A673 (cell line): ENCODE data around the gene HOXA3.

Experiments
- EZH2 ChIP-seq: fragments of 200-600 bp; sonication (generic); IDR thresholded peaks from 2 replicates; pipeline ENCODE4 v1.6.1; 2017; ENCODE audit warnings: borderline replicate concordance, low read depth, mild to moderate bottlenecking, mixed read lengths, antibody characterized with exemption, low read length; ENCODE audit not compliant: poor library complexity, severe bottlenecking
- TF ChIP-seq, protein P1 (sequence below): fragments of 300-800, 200-600 bp; sonication (generic); conservative IDR thresholded peaks from 2 replicates; pipeline ENCODE4 v1.5.1; 2017; ENCODE audit warnings: low read depth, mild to moderate bottlenecking, antibody characterized with exemption, low read length, moderate library complexity, mixed read lengths

- TF ChIP-seq, protein P1, sequence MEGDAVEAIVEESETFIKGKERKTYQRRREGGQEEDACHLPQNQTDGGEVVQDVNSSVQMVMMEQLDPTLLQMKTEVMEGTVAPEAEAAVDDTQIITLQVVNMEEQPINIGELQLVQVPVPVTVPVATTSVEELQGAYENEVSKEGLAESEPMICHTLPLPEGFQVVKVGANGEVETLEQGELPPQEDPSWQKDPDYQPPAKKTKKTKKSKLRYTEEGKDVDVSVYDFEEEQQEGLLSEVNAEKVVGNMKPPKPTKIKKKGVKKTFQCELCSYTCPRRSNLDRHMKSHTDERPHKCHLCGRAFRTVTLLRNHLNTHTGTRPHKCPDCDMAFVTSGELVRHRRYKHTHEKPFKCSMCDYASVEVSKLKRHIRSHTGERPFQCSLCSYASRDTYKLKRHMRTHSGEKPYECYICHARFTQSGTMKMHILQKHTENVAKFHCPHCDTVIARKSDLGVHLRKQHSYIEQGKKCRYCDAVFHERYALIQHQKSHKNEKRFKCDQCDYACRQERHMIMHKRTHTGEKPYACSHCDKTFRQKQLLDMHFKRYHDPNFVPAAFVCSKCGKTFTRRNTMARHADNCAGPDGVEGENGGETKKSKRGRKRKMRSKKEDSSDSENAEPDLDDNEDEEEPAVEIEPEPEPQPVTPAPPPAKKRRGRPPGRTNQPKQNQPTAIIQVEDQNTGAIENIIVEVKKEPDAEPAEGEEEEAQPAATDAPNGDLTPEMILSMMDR, result no peak
- no peak for TF ChIP-seq EZH2
These were observed 546 bp upstream of the HOXA3 start for GRCh38 chr7:27152816-27153442.
